OCI-LY3 (cell line): ENCODE results near the gene SDHAF3.
A peak's percentile ranks its signal among the peaks of the same experiment; 100 is the strongest.
"Not testable (repeated sequence)": the region's sequence is repeated elsewhere in the genome, so short reads cannot be mapped to it uniquely, and the experiment has no call there.

Experiments
- H2AFZ ChIP-seq: fragments of 200-600, 300-600 bp; shearing (Covaris generic); 2 replicates; pipeline ENCODE4 v1.6.0; 2014; ENCODE audit warnings: antibody characterized with exemption, low read depth, low read length
- H3K27ac ChIP-seq: fragments of 200-600, 300-600 bp; sonication (generic); 2 replicates; pipeline ENCODE4 v1.5.1; 2014; ENCODE audit warnings: mild to moderate bottlenecking, low read length, moderate library complexity, mixed read lengths
- H3K27me3 ChIP-seq: fragments of 200-600, 300-600 bp; sonication (generic); 2 replicates; pipeline ENCODE4 v1.6.1; 2014; ENCODE audit warnings: low read depth, low read length, mixed read lengths
- H3K36me3 ChIP-seq: fragments of 200-600, 300-600 bp; sonication (generic); replicated peaks from 2 replicates; pipeline ENCODE3; 2014; ENCODE audit warnings: low read depth, low read length, mixed read lengths
- H3K4me1 ChIP-seq: fragments of 300-600, 200-600 bp; sonication (generic); 2 replicates; pipeline ENCODE4 v1.6.1; 2014; ENCODE audit warnings: low read length, mixed read lengths
- H3K4me2 ChIP-seq: fragments of 200-600, 300-600 bp; sonication (generic); 2 replicates; pipeline ENCODE4 v1.6.1; 2014; ENCODE audit warnings: low read length, mixed read lengths
- H3K4me3 ChIP-seq: fragments of 300-600, 200-600 bp; sonication (generic); 2 replicates; pipeline ENCODE4 v1.5.1; 2014; ENCODE audit warnings: antibody characterized with exemption, mild to moderate bottlenecking, low read length, moderate library complexity
- H3K79me2 ChIP-seq: fragments of 300-600, 200-600 bp; shearing (Covaris generic); 2 replicates; pipeline ENCODE4 v1.6.1; 2014; ENCODE audit warnings: mild to moderate bottlenecking, low read length, mixed read lengths
- H3K9ac ChIP-seq: fragments of 300-600, 200-600 bp; shearing (Covaris generic); 2 replicates; pipeline ENCODE4 v1.6.0; 2014; ENCODE audit warnings: mild to moderate bottlenecking, low read length, moderate library complexity
- H3K9me3 ChIP-seq: fragments of 200-600, 300-600 bp; shearing (Covaris generic); 2 replicates; pipeline ENCODE4 v1.6.1; 2014; ENCODE audit warnings: low read length, mixed read lengths; ENCODE audit not compliant: insufficient read depth
- H4K20me1 ChIP-seq: fragments of 200-600, 300-600 bp; sonication (generic); 2 replicates; pipeline ENCODE4 v1.6.1; 2016; ENCODE audit warnings: low read length, mixed read lengths; ENCODE audit not compliant: insufficient read depth
- CTCF ChIP-seq: fragments of 200-600, 300-600 bp; sonication (generic); IDR thresholded peaks from 2 replicates; pipeline ENCODE4 v1.5.1; 2014; ENCODE audit warnings: antibody characterized with exemption, low read length, low read depth
- EZH2phosphoT487 ChIP-seq: fragments of 200-600 bp; shearing (Covaris generic); IDR thresholded peaks from 2 replicates; pipeline ENCODE4 v1.6.1; 2018; ENCODE audit warnings: antibody characterized with exemption, mixed run types, low read depth

The SDHAF3 gene

GRCh38 chr7:97118306-97118917 lies 914 bp downstream of the SDHAF3 start:
- Histone ChIP-seq H4K20me1 (no peaks in the 10 kb centered on the region), H3K9ac (peak overlapping the region; percentile 88), H3K4me2 (peak overlapping the region; percentile 77), H3K79me2 (peaks cover 55% of the 10 kb centered on the region), H3K27ac (peak overlapping the region; percentile 61), H3K36me3 (peaks cover 3% of the 10 kb centered on the region), H3K4me1 (peaks cover 20% of the 10 kb centered on the region), H3K4me3 (peak overlapping the region; percentile 91), H2AFZ (peak overlapping the region; percentile 84), H3K9me3 (no peaks in the 10 kb centered on the region), H3K27me3 (no peaks in the 10 kb centered on the region)
- TF ChIP-seq CTCF (no peak), EZH2phosphoT487 (no peak)

GRCh38 chr7:97119747-97120146 lies 2.2 kb downstream of the SDHAF3 start:
- H3K9me3 ChIP-seq, result no peaks in the 10 kb centered on the region
- H3K4me3 ChIP-seq, result no peak overlapping the region
- H3K36me3 ChIP-seq, result peaks cover 3% of the 10 kb centered on the region
- H3K9ac ChIP-seq, result no peak overlapping the region
- H4K20me1 ChIP-seq, result no peaks in the 10 kb centered on the region
- H3K4me2 ChIP-seq, result peak overlapping the region; percentile 77; the same call in 1 of the 2 replicates
- H3K79me2 ChIP-seq, result peaks cover 65% of the 10 kb centered on the region
- no peaks in the 10 kb centered on the region for H3K27me3 ChIP-seq
- no peak overlapping the region for H3K27ac ChIP-seq
- H2AFZ ChIP-seq, result no peak overlapping the region
- H3K4me1 ChIP-seq, result peaks cover 20% of the 10 kb centered on the region
- TF ChIP-seq CTCF (no peak), EZH2phosphoT487 (no peak)

GRCh38 chr7:97120713-97121457 lies 3.4 kb downstream of the SDHAF3 start:
- Histone ChIP-seq H3K27me3 (no peaks in the 10 kb centered on the region), H3K4me3 (no peak overlapping the region), H3K27ac (no peak overlapping the region), H3K9me3 (no peaks in the 10 kb centered on the region), H3K79me2 (peaks cover 76% of the 10 kb centered on the region), H4K20me1 (no peaks in the 10 kb centered on the region), H2AFZ (no peak overlapping the region), H3K4me2 (no peak overlapping the region), H3K9ac (no peak overlapping the region), H3K4me1 (peaks cover 20% of the 10 kb centered on the region), H3K36me3 (peaks cover 3% of the 10 kb centered on the region)
- no peak for TF ChIP-seq EZH2phosphoT487
- TF ChIP-seq CTCF, result no peak

- not testable (repeated sequence) for H3K36me3 ChIP-seq, H3K4me3 ChIP-seq, H3K27ac ChIP-seq, H3K27me3 ChIP-seq, H3K4me2 ChIP-seq, H3K9ac ChIP-seq, H3K9me3 ChIP-seq, H2AFZ ChIP-seq, H3K4me1 ChIP-seq, H4K20me1 ChIP-seq
- peaks cover 94% of the 10 kb centered on the region for H3K79me2 ChIP-seq
These were observed 5.6 kb downstream of the SDHAF3 start for GRCh38 chr7:97123115-97123514.
